Epithelial cell of esophagus (primary cell): ENCODE data around the gene KAZN.

ENCODE experiments used
- DNase-seq: peaks from one replicate; pipeline ENCODE4 v3.0.0; 2010; ENCODE audit warnings: low read depth
- H3K4me3 ChIP-seq: 2 replicates; pipeline ENCODE4 v1.5.1; 2011; ENCODE audit warnings: mild to moderate bottlenecking, low read length, control low read depth
- TF ChIP-seq, protein P1 (sequence below): IDR thresholded peaks from 2 replicates; pipeline ENCODE4 v1.5.1; 2011; ENCODE audit warnings: low read depth, mild to moderate bottlenecking, low read length, control low read depth, inconsistent platforms; ENCODE audit not compliant: insufficient read depth; ENCODE audit errors: missing control alignments

KAZN gene

DNA sequence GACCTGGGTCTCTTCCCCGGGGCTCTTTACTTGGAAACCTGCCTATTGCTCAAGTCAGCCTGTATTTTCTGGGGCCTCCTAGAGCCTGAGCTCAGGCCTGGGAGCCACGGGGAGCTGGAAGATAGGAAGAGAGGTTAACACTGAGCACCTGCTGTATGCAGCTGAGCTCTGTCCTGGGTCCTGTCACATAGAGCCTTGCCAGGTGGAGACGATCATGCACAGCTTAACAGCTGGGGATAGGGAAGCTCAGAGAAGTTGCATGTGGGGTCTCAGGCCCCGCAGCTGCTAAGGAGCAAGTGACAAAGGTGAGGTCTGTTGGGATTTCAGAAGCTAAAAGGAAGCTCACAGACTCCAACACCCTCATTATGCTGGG is 427.6 kb downstream of the KAZN start:
- DNase-seq = no peak
- TF ChIP-seq, protein P1, sequence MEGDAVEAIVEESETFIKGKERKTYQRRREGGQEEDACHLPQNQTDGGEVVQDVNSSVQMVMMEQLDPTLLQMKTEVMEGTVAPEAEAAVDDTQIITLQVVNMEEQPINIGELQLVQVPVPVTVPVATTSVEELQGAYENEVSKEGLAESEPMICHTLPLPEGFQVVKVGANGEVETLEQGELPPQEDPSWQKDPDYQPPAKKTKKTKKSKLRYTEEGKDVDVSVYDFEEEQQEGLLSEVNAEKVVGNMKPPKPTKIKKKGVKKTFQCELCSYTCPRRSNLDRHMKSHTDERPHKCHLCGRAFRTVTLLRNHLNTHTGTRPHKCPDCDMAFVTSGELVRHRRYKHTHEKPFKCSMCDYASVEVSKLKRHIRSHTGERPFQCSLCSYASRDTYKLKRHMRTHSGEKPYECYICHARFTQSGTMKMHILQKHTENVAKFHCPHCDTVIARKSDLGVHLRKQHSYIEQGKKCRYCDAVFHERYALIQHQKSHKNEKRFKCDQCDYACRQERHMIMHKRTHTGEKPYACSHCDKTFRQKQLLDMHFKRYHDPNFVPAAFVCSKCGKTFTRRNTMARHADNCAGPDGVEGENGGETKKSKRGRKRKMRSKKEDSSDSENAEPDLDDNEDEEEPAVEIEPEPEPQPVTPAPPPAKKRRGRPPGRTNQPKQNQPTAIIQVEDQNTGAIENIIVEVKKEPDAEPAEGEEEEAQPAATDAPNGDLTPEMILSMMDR = no peak
- no peak overlapping the region for H3K4me3 ChIP-seq

DNA sequence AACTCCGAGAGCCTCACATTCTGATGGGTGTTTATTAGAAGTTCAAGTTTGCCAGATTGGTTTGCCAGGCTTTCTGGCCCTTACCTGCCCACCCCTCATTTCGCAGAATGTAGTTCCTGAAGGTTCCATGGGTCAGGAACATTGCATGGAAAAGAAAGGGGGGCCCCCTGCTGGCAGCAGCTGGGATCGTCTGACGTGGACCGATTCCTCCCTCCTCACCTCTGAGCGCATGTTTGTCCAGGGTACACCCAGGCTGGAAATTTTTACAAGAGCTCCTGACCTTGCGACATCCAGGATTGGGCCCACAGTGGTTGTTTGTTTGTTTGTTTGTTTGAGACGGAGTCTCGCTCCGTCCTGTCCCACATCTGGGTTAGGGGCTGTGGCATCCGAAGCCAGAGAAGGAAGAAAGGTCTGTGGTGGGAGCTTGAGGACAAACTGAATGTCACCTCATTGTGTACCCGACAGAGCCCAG is 429.1 kb downstream of the KAZN start:
- peak; percentile 70 for DNase-seq
- no peak overlapping the region for H3K4me3 ChIP-seq
- TF ChIP-seq, protein P1 = peak; percentile 88

DNA sequence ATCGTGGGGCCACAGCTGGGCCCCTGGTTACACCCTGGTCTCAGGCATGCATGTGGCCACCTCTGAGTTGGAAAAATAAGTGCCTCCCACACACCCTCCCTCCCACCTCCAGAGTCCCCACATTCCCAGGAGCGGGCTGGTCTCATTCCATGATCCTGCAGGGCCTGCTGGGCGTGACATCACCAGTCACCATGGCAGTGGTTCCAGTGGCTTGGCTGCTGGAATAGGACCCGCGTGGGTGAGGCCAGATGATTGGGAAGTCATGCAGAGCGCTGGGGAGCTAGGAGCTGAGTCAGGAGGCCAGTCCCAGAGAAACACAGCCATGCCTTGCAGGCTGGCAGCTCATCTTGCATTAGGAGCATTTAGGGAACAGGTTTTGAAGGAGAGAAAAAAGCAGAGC is 429.6 kb downstream of the KAZN start:
- H3K4me3 ChIP-seq = no peak overlapping the region
- TF ChIP-seq, protein P1 = no peak
- DNase-seq = peak; percentile 82

DNA sequence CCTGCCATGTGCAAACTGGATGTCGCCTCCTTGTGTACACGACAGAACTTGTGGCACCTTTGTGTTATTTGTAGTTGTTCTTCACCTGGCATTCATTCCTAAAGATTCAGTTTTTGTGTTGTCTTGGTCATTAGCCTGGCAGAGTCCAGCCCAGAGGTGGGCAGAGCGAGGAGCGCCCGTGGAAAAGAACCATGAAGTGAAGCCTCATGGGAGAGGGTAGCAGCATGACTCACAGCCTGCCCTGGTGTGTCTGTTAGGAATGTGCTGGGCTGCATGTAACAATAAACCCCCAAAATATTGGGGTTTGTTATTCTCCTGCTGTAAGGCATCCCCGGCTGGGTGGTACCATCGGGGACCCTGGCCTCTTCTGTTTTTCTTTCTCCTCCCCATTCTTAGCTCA is 430.1 kb downstream of the KAZN start:
- DNase-seq = no peak
- TF ChIP-seq, protein P1 = peak; percentile 3

DNA sequence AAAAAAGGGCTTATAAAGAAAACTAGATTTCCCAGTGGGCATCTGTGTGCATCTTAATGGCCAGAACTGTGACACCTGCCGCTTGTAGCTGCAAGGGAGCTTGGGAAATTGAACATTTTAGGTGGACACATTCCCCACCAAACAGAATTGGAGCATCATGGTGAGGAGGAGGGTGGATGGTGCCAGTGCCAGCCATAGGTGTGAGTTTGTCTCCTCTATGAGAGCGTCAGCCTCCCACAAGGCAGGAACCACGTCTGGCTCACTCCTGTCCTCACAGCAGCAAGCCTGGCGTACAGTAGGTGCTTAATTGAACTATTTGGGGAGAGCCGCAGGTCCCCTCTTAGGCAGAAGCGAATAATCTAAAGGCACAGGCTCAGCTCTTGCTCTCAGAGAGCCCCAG is 430.6 kb downstream of the KAZN start:
- TF ChIP-seq, protein P1 = no peak
- no peak overlapping the region for H3K4me3 ChIP-seq
- no peak for DNase-seq

More for the DNA sequence above, 430.1 kb downstream of the KAZN start:
- no peak overlapping the region for H3K4me3 ChIP-seq

DNA sequence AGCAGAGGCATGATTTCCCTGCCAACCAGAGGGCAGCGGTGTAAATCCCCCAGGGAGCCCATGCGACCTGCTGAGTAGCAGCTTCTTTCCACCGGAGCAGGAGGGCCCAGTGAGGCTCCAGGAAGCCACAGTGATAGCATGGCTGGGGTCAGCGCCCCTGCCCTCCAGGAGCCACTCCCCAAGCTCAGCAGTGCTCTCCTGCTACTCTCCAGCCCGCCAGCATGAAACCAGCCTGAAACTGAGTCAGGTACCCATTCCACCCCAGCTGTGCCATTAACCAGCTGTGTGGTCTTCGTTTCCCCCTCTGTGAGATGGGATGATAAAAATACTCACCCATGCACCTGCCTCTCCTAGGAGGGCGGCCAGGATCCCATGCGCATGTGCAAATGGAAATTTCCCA is 431.3 kb downstream of the KAZN start:
- H3K4me3 ChIP-seq = no peak overlapping the region
- no peak for DNase-seq
- TF ChIP-seq, protein P1 = no peak

DNA sequence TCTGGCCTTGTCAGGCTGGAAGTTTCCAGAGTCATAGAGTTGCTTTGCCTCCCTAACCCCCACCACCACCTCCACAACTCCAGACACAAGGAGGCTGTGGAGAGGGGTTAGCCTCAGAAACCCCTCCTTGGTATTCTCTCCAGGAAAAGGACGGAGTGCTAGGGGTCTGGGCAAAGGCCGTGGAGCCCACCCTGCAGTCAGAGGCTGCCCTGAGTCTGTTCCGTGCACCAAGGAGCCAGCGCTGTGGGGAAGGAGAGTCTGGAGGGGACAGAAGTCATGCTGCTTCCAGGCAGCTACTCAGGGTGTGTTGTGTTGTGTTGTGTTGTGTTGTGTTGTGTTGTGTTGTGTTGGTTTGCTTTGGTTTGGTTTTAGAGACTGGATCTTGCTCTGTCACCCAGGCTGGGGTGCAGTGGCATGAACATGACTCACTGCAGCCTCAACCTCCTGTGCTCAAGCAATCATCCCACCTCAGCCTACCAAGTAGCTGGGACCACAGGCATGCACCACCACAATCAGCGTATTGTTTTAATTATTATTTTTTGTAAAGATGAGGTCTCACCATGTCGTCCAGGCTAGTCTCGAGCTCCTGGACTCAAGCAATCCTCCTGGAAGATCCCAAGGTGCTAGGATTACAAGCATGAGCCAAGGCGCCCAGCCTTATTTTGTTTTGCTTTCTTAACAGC is 432.9 kb downstream of the KAZN start:
- no peak for DNase-seq
- TF ChIP-seq, protein P1 = no peak
- H3K4me3 ChIP-seq = no peak overlapping the region
